ENCODE data around the gene RARRES1.

The RARRES1 gene

GRCh38 chr3:158671821-158672214 is 60.4 kb downstream of the RARRES1 start:
- POLR2A ChIA-PET = no interaction called here
- CTCF ChIA-PET = interaction anchor here (0.6 kb wide), 1 partner anchor 12 kb away, joined by 3 read pairs; no protein-coding TSS in a partner anchor
- peak; percentile 4 for DNase-seq (ENCODE audit: extremely low spot score)
- TF ChIP-seq LEF1 (IDR thresholded peaks at IDR 0.05; ENCODE audit: borderline replicate concordance) (no peak), SUZ12 (IDR thresholded peaks at IDR 0.05) (no peak), FOXK2 (IDR thresholded peaks at IDR 0.05) (no peak), FOXM1 (IDR thresholded peaks at IDR 0.05; ENCODE audit: borderline replicate concordance) (no peak), ZNF384 (IDR thresholded peaks at IDR 0.05) (no peak), L3MBTL2 (conservative IDR thresholded peaks at IDR 0.05) (no peak), PKNOX1 (IDR thresholded peaks at IDR 0.05) (no peak), SP1 (IDR thresholded peaks at IDR 0.05) (no peak)

GRCh38 chr3:158668506-158668905 is 63.8 kb downstream of the RARRES1 start:
- POLR2A ChIA-PET = no interaction called here
- DNase-seq (ENCODE audit: extremely low spot score) = no peak
- CTCF ChIA-PET = no interaction called here

GRCh38 chr3:158666416-158666815 is 65.8 kb downstream of the RARRES1 start:
- TF ChIP-seq ZNF384 (IDR thresholded peaks at IDR 0.05) = no peak
- no peak for TF ChIP-seq HDGF (IDR thresholded peaks at IDR 0.05; ENCODE audit: borderline replicate concordance)
- TF ChIP-seq ELF4 (IDR thresholded peaks at IDR 0.05) = no peak
- no peak for TF ChIP-seq ARNT (IDR thresholded peaks at IDR 0.05)
- no peak for TF ChIP-seq BHLHE40 (IDR thresholded peaks at IDR 0.05; ENCODE audit: borderline replicate concordance)
- no peak for TF ChIP-seq NFRKB (IDR thresholded peaks at IDR 0.05)
- TF ChIP-seq FOXM1 (IDR thresholded peaks at IDR 0.05; ENCODE audit: borderline replicate concordance) = no peak
- TF ChIP-seq L3MBTL2 (conservative IDR thresholded peaks at IDR 0.05) = no peak
- no peak for TF ChIP-seq CTBP1 (IDR thresholded peaks at IDR 0.05; ENCODE audit: borderline replicate concordance)
- no peak for TF ChIP-seq PKNOX1 (IDR thresholded peaks at IDR 0.05)
- no peak for TF ChIP-seq LEF1 (IDR thresholded peaks at IDR 0.05; ENCODE audit: borderline replicate concordance)
- ChIA-PET POLR2A (no interaction called here), CTCF (no interaction called here)
- no peak for DNase-seq (ENCODE audit: extremely low spot score)

More at GRCh38 chr3:158668506-158668905, 63.8 kb downstream of the RARRES1 start:
- no peak for TF ChIP-seq HDGF (IDR thresholded peaks at IDR 0.05; ENCODE audit: borderline replicate concordance)
- TF ChIP-seq SUZ12 (IDR thresholded peaks at IDR 0.05) = no peak
- TF ChIP-seq FOXM1 (IDR thresholded peaks at IDR 0.05; ENCODE audit: borderline replicate concordance) = no peak
- TF ChIP-seq NFRKB (IDR thresholded peaks at IDR 0.05) = no peak
- no peak for TF ChIP-seq TARDBP (IDR thresholded peaks at IDR 0.05)
- TF ChIP-seq FOXK2 (IDR thresholded peaks at IDR 0.05) = no peak
- TF ChIP-seq CTBP1 (IDR thresholded peaks at IDR 0.05; ENCODE audit: borderline replicate concordance) = no peak
- no peak for TF ChIP-seq SP1 (IDR thresholded peaks at IDR 0.05)
- no peak for TF ChIP-seq FOXA1 (IDR thresholded peaks at IDR 0.05)
- no peak for TF ChIP-seq PKNOX1 (IDR thresholded peaks at IDR 0.05)

- CTCF ChIA-PET = interaction anchor here (1.1 kb wide), 1 partner anchor 66 kb away, joined by 3 read pairs; no protein-coding TSS in a partner anchor
- no peak for DNase-seq (ENCODE audit: extremely low spot score)
- TF ChIP-seq CTBP1 (IDR thresholded peaks at IDR 0.05; ENCODE audit: borderline replicate concordance) (no peak), TARDBP (IDR thresholded peaks at IDR 0.05) (no peak), ZNF384 (IDR thresholded peaks at IDR 0.05) (no peak), FOXA1 (IDR thresholded peaks at IDR 0.05) (no peak), FOXK2 (IDR thresholded peaks at IDR 0.05) (no peak)
- POLR2A ChIA-PET = no interaction called here
These were observed 68.4 kb downstream of the RARRES1 start for GRCh38 chr3:158663832-158664231.

GRCh38 chr3:158663246-158663645 is 69.0 kb downstream of the RARRES1 start:
- POLR2A ChIA-PET = no interaction called here
- CTCF ChIA-PET = no interaction called here
- TF ChIP-seq FOXK2 (IDR thresholded peaks at IDR 0.05) (no peak), SP1 (IDR thresholded peaks at IDR 0.05) (no peak)
- DNase-seq (ENCODE audit: extremely low spot score) = no peak

GRCh38 chr3:158660711-158661110 is 71.5 kb downstream of the RARRES1 start:
- TF ChIP-seq FOXK2 (IDR thresholded peaks at IDR 0.05) (no peak), NFRKB (IDR thresholded peaks at IDR 0.05) (no peak), L3MBTL2 (conservative IDR thresholded peaks at IDR 0.05) (no peak), FOXA1 (IDR thresholded peaks at IDR 0.05) (no peak)
- no peak for DNase-seq (ENCODE audit: extremely low spot score)
- POLR2A ChIA-PET = interaction anchor here (1.0 kb wide), 1 partner anchor 16 kb away, joined by 4 read pairs; the partner anchor contains the start of gene GFM1
- CTCF ChIA-PET = interaction anchor here (1.1 to 1.8 kb wide), 2 partner anchors 67 to 135 kb away, joined by 4 to 8 read pairs; no protein-coding TSS in a partner anchor

GRCh38 chr3:158659454-158660237 is 72.6 kb downstream of the RARRES1 start:
- POLR2A ChIA-PET = no interaction called here
- TF ChIP-seq SP1 (IDR thresholded peaks at IDR 0.05) = no peak
- TF ChIP-seq CTBP1 (IDR thresholded peaks at IDR 0.05; ENCODE audit: borderline replicate concordance) = no peak
- no peak for TF ChIP-seq FOXK2 (IDR thresholded peaks at IDR 0.05)
- no peak for TF ChIP-seq BHLHE40 (IDR thresholded peaks at IDR 0.05; ENCODE audit: borderline replicate concordance)
- no peak for TF ChIP-seq FOXA1 (IDR thresholded peaks at IDR 0.05)
- TF ChIP-seq HDGF (IDR thresholded peaks at IDR 0.05; ENCODE audit: borderline replicate concordance) = no peak
- no peak for TF ChIP-seq ELF4 (IDR thresholded peaks at IDR 0.05)
- no peak for TF ChIP-seq ZNF384 (IDR thresholded peaks at IDR 0.05)
- no peak for TF ChIP-seq ARNT (IDR thresholded peaks at IDR 0.05)
- no peak for TF ChIP-seq LEF1 (IDR thresholded peaks at IDR 0.05; ENCODE audit: borderline replicate concordance)
- TF ChIP-seq SUZ12 (IDR thresholded peaks at IDR 0.05) = no peak
- TF ChIP-seq L3MBTL2 (conservative IDR thresholded peaks at IDR 0.05) = no peak
- no peak for TF ChIP-seq FOXM1 (IDR thresholded peaks at IDR 0.05; ENCODE audit: borderline replicate concordance)
- TF ChIP-seq TARDBP (IDR thresholded peaks at IDR 0.05) = no peak
- no peak for TF ChIP-seq NFRKB (IDR thresholded peaks at IDR 0.05)
- CTCF ChIA-PET = interaction anchor here (0.7 to 2.2 kb wide), 9 partner anchors 11 to 142 kb away, joined by 3 to 10 read pairs (median 5); partner anchors contain the start of genes GFM1, LXN and MFSD1
- DNase-seq (ENCODE audit: extremely low spot score) = peak; percentile 59

Measured in HEK293T (cell line).